Measurements from ENCODE around the gene SPC25. TPM values are rescaled to one million over a fixed set of nuclear protein-coding genes. Genes with fewer than 3 reads are reported as not detected.
"Not testable (repeated sequence)": the region's sequence is repeated elsewhere in the genome, so short reads cannot be mapped to it uniquely, and the experiment has no call there.

SPC25 gene, protein sequence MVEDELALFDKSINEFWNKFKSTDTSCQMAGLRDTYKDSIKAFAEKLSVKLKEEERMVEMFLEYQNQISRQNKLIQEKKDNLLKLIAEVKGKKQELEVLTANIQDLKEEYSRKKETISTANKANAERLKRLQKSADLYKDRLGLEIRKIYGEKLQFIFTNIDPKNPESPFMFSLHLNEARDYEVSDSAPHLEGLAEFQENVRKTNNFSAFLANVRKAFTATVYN
- 4.4 and 9.0 TPM in 2 replicates for total RNA-seq

- DNase-seq (ENCODE audit: low read depth, low spot score): peak; percentile 50
Observed at GRCh38 chr2:168890006-168890782, at the start of gene SPC25. Gene SPC25 (minus strand): TSS chr2:168890430. CDS start chr2:168889519, 911 bp downstream.

DNA sequence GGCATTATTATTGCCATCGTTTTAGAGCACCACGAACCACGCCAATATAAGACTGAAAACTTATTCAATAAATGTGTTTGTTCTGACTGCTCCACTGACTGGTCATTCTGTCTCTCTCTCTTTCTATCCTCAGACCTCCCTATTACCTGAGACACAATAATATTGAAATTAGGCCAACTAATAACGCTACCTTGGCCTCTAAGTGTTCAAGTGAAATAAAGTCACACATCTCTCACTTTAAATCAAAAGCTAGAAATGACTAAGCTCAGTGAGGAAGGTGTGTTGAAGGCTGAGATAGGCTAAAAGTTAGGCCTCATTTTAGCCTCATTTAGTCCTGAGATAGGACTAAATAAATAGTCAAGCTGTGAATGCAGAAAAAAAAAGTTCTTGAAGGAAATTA, 49.7 kb upstream of the SPC25 start:
- DNase-seq (ENCODE audit: low read depth, low spot score): no peak

GRCh38 chr2:168939061-168939460, 48.8 kb upstream of the SPC25 start:
- no peak for DNase-seq (ENCODE audit: low read depth, low spot score)

DNA sequence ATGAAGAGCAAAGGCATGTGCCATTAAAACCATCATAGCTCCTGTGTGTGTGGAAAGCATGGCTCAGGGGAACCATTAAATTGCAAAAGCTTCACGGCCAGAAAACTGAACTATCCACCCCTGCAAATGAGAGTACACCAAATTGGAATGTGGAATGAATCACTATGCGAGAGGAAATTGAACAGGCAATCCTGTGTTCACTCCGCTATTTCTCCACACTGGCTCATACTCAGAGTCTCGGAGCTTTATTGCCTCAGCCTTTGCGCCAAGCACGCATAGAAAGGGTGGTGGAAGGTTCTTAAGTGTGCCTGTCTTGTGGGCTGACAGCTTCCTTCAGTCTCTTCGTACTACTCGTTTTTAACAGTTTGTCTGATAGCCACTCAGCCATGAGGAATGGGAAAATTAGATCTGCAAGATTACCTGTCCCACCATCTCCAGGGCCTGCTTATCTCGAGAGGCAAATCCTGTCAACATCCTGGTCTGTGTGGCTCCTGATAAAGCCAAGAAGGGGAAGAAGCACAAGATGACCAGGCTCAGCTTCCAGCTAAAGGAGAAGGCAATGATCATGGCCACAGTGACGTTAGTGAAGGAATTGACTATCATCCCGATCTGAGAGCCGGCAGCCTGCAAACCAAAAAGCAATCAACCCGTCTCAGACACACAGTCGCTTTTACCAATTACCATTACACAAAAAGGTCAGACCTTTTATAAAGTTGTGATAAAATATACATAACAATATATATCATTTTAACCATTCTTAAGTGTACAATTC, 45.8 kb upstream of the SPC25 start:
- DNase-seq (ENCODE audit: low read depth, low spot score): no peak

DNA sequence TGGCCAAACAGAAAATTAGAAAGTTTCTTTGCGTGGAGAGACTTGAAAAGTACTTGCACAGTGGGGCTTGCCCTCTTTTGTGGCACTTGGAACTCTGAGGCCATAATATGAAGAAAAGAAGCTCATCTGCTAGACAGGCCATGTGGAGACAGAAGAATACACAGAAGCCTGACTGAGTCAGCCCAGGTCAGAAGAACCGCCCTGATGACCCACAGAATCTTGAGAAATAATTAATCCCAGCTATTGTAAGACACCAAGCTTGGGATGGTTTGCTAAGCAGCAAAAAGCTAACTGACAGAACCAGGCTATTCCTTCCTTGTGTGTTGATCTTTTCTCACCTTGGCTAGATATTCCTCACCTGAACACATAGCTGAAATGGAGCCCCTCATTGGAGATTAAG, 44.6 kb upstream of the SPC25 start:
- no peak for DNase-seq (ENCODE audit: low read depth, low spot score)

DNA sequence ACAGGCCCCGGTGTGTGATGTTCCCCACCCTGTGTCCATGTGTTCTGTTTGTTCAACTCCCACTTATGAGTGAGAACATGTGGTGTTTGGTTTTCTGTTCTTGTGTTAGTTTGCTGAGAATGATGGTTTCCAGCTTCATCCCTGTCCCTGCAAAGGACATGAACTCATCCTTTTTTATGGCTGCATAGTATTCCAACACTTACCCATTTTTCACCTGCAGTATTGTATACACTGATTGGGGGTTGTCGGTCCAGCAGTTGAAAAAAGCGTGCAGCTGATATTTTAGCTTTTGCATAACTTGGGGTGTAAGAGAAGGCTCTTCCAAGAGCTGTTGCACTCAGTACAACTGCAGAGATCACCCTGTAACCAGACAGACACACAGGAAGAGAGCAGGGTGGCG, 41.9 kb upstream of the SPC25 start:
- not testable (repeated sequence) for DNase-seq (ENCODE audit: low read depth, low spot score)

GRCh38 chr2:168930242-168930641, 40.0 kb upstream of the SPC25 start:
- no peak for DNase-seq (ENCODE audit: low read depth, low spot score)

GRCh38 chr2:168929031-168929430, 38.8 kb upstream of the SPC25 start:
- no peak for DNase-seq (ENCODE audit: low read depth, low spot score)

DNA sequence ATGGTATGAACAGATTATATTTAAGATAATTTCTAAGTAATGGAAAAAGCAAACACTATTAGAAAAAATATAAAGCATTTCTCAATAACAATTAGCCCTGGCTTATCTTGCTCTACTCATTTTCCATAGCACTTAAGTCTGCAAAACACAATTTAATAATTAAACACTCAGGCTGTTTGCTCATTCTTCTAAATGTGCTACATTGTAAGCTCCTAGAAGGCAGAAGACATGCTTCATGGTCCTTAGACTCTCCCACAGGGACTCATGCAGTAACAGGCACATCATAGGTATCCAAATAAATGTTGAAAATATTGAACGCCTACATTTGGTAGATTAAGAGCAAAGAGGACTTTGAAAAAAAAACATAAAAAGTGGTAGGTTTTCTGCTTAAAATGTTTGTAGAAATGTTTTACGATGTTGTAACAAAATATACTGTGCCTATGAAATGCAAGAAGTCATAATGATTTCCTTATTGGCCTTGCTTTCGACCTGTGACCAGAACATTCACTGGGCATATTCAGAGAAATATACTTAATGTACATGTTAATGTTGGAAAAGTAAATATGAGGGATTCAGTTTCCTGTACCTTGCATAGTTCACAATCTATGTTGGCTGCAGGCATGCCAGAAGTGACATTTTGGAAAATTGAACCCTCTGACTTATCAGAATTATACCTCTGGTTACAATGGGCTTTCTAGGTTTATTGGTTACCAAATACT, 38.0 kb upstream of the SPC25 start:
- no peak for DNase-seq (ENCODE audit: low read depth, low spot score)

- no peak for DNase-seq (ENCODE audit: low read depth, low spot score)
Observed at GRCh38 chr2:168926621-168927386, 36.6 kb upstream of the SPC25 start.

GRCh38 chr2:168920504-168921157, 30.4 kb upstream of the SPC25 start:
- DNase-seq (ENCODE audit: low read depth, low spot score): no peak

- DNase-seq (ENCODE audit: low read depth, low spot score): no peak
Observed at GRCh38 chr2:168916331-168916675, 26.1 kb upstream of the SPC25 start.

- no peak for DNase-seq (ENCODE audit: low read depth, low spot score)
Observed at GRCh38 chr2:168915441-168916330, 25.5 kb upstream of the SPC25 start.

DNA sequence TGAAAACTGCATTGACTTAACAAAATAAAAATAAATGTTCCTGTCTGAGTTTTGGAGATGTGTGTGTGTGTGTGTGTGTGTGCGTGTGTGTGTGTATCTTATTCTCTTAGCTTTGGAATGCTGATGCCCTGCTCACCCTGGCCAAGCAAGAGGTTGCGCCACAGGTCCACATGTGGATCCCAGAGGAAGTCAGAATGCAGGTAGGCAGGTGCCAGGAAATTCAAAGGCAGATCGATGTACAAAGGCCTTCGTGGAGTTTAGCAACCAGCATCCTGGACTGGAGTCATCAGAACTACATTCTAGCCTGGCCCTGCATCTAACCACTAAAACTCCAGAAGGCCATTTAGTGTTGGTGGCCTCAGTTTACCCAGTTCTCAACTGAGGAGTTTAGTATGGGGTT, 23.3 kb upstream of the SPC25 start:
- no peak for DNase-seq (ENCODE audit: low read depth, low spot score)

- no peak for DNase-seq (ENCODE audit: low read depth, low spot score)
Observed at GRCh38 chr2:168912901-168913369, 22.7 kb upstream of the SPC25 start.

DNA sequence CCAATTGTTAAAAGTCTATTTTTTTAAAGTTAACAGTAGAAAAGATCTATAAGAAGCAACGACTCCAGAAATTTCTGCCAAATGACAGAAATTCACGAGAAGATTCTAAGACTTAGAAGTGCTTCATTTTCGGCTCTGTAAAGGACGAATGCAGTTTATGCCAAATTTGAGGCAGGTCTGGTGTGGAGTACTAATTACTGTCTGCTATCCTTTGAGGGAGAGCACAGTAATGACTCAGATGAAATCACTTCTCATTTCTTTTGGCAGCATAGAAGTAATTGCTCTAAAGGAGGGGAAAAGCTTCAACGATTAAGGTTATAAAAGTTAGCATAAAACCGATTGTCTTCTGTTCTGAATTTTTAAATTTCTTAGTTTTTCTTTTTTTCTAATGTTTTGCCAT, 22.2 kb upstream of the SPC25 start:
- DNase-seq (ENCODE audit: low read depth, low spot score): no peak

- no peak for DNase-seq (ENCODE audit: low read depth, low spot score)
Observed at GRCh38 chr2:168910330-168910729, 20.1 kb upstream of the SPC25 start.

- no peak for DNase-seq (ENCODE audit: low read depth, low spot score)
Observed at GRCh38 chr2:168907940-168908662, 17.9 kb upstream of the SPC25 start.

GRCh38 chr2:168904358-168904757, 14.1 kb upstream of the SPC25 start:
- no peak for DNase-seq (ENCODE audit: low read depth, low spot score)
